Measurements from ENCODE around the gene INPP5F.
"Not testable (repeated sequence)": the region's sequence is repeated elsewhere in the genome, so short reads cannot be mapped to it uniquely, and the experiment has no call there.

- not testable (repeated sequence) for TF ChIP-seq SNAI2 (CRISPR knock-in tag; IDR thresholded peaks at IDR 0.05); CSRNP3 (CRISPR knock-in tag; IDR thresholded peaks at IDR 0.05); ARNTL (CRISPR knock-in tag; IDR thresholded peaks at IDR 0.05; ENCODE audit: borderline replicate concordance, low read depth); PATZ1 (CRISPR knock-in tag; IDR thresholded peaks at IDR 0.05; ENCODE audit: borderline replicate concordance); TOX (CRISPR knock-in tag; IDR thresholded peaks at IDR 0.05; ENCODE audit: borderline replicate concordance); ZC3H10 (CRISPR knock-in tag; IDR thresholded peaks at IDR 0.05); ZFP30 (CRISPR knock-in tag; IDR thresholded peaks at IDR 0.05); ZFP3 (CRISPR knock-in tag; IDR thresholded peaks at IDR 0.05); TSHZ2 (CRISPR knock-in tag; IDR thresholded peaks at IDR 0.05); ZNF8 (CRISPR knock-in tag; IDR thresholded peaks at IDR 0.05)
These were observed 143.5 kb downstream of the INPP5F start for GRCh38 chr10:119869398-119869797.

Data from SK-N-SH treated with all-trans-retinoic acid at 6 μM for 48 hours (cell line).